ENCODE results near the gene KIF3A. TPM values are rescaled to one million over a fixed set of nuclear protein-coding genes. Genes with fewer than 3 reads are reported as not detected.

The KIF3A gene
- total RNA-seq, 4 donors from 2014 or later = 5.9 to 203 (median 19.5) TPM

DNA sequence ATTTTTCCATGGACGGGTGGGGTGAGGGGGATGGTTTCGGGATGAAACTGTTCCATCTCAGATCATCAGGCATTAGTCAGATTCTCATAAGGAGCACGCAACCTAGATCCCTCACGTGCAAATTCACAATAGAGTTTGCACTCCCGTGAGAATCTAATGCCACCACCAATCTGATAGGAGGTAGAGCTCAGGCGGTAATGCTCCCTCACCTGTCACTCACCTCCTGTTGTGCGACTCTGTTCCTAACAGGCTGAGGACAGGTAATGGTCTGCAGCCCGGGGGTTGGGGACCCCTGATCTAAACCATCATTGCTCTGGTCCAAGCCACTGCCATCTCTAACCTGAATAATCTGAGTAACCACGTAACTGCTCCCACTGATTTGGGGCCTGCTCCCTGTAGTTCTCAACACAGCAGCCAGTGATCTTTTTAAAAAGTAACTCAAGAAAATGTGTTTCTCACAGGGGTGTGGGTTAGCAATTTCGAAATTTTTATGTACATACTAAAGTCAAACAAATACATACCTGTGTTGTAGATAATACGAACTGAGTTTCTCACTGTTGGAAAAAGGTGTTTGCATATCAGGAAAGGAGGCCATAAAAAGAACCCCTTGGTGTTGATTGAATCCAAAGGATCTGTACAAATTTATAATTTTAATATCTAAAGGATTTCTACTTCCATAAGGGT is 90.6 kb downstream of the KIF3A start:
- H3K9me3 ChIP-seq = no peaks in the 10 kb centered on the region
- H3K36me3 ChIP-seq = no peaks in the 10 kb centered on the region
- no peak for DNase-seq
- intact Hi-C loops (cut with DNase I; ENCODE audit: low total_unique reads) = no loop called here
- H3K27me3 ChIP-seq = no peaks in the 10 kb centered on the region
- TF ChIP-seq POLR2A (IDR thresholded peaks at IDR 0.05) = no peak
- TF ChIP-seq, protein P1, sequence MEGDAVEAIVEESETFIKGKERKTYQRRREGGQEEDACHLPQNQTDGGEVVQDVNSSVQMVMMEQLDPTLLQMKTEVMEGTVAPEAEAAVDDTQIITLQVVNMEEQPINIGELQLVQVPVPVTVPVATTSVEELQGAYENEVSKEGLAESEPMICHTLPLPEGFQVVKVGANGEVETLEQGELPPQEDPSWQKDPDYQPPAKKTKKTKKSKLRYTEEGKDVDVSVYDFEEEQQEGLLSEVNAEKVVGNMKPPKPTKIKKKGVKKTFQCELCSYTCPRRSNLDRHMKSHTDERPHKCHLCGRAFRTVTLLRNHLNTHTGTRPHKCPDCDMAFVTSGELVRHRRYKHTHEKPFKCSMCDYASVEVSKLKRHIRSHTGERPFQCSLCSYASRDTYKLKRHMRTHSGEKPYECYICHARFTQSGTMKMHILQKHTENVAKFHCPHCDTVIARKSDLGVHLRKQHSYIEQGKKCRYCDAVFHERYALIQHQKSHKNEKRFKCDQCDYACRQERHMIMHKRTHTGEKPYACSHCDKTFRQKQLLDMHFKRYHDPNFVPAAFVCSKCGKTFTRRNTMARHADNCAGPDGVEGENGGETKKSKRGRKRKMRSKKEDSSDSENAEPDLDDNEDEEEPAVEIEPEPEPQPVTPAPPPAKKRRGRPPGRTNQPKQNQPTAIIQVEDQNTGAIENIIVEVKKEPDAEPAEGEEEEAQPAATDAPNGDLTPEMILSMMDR (IDR thresholded peaks at IDR 0.05) = no peak
- H3K27ac ChIP-seq = no peak overlapping the region
- no peaks in the 10 kb centered on the region for H3K4me1 ChIP-seq
- H3K4me3 ChIP-seq = no peak overlapping the region

DNA sequence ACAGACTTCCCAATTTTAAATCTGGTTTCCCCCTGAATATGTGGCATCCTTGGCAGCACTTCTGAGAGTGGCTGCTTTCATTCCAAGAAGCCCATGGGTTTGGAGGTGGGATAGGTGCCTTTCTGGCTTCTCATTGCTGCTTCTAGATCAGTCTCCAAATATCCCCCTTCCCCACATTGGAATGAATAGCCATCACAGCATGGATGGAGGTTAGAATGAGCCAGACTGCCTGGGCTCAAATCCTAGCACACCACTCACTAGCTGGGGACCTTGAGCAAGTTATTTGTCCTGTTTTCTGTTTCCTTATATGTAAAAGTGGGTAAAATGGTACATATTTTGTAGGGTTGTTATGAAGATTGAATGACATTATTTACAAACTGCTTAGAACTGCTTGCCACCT is 93.2 kb downstream of the KIF3A start:
- no peaks in the 10 kb centered on the region for H3K9me3 ChIP-seq
- intact Hi-C loops (cut with DNase I; ENCODE audit: low total_unique reads) = no loop called here
- no peaks in the 10 kb centered on the region for H3K36me3 ChIP-seq
- DNase-seq = no peak
- H3K4me1 ChIP-seq = no peaks in the 10 kb centered on the region
- H3K27me3 ChIP-seq = no peaks in the 10 kb centered on the region
- no peak for TF ChIP-seq POLR2A (IDR thresholded peaks at IDR 0.05)
- TF ChIP-seq, protein P1 (IDR thresholded peaks at IDR 0.05) = no peak
- H3K27ac ChIP-seq = no peak overlapping the region
- H3K4me3 ChIP-seq = no peak overlapping the region

Other genes with a start within 250 kb of the KIF3A start
- gene IRF1, start 246.8 kb downstream of the KIF3A start, total RNA-seq = 100 to 1,000 TPM in 1 of 4 donors, 10 to 100 TPM in 2, 1 to 10 TPM in 1; 3.8 to 110 (median 25.7) TPM
- gene IL5, start 194.0 kb downstream of the KIF3A start, total RNA-seq = not detected
- 10 to 100 TPM; 13.8 to 50.0 (median 32.6) TPM for gene RAD50, start 180.6 kb downstream of the KIF3A start, total RNA-seq
- gene IL13, start 79.4 kb downstream of the KIF3A start, total RNA-seq = under 1 TPM in 1 of 4 donors, not detected in 3; 0.73 TPM
- not detected for gene IL4, start 63.6 kb downstream of the KIF3A start, total RNA-seq
- gene CCNI2, start 9.9 kb upstream of the KIF3A start, total RNA-seq = not detected
- 10 to 100 TPM; 17.7 to 49.4 (median 36.4) TPM for gene SEPTIN8, start 39.7 kb upstream of the KIF3A start, total RNA-seq
- gene SOWAHA, start 75.8 kb upstream of the KIF3A start, total RNA-seq = under 1 TPM in 3 of 4 donors, not detected in 1; under 0.01 to 0.14 (median 0.12) TPM
- 10 to 100 TPM in 3 of 4 donors, 1 to 10 TPM in 1; 5.0 to 28.0 (median 12.3) TPM for gene SHROOM1, start 93.1 kb upstream of the KIF3A start, total RNA-seq
- 1 to 10 TPM in 1 of 4 donors, under 1 TPM in 2, not detected in 1; 0.18 to 1.8 (median 0.62) TPM for gene GDF9, start 128.9 kb upstream of the KIF3A start, total RNA-seq
- gene UQCRQ, start 129.1 kb upstream of the KIF3A start, total RNA-seq = 100 to 1,000 TPM in 2 of 4 donors, 10 to 100 TPM in 2; 30.5 to 196 (median 115) TPM
- gene LEAP2, start 136.1 kb upstream of the KIF3A start, total RNA-seq = 1 to 10 TPM in 2 of 4 donors, under 1 TPM in 1, not detected in 1; 0.88 to 3.4 (median 1.1) TPM
- gene AFF4, start 226.1 kb upstream of the KIF3A start, total RNA-seq = 100 to 1,000 TPM in 1 of 4 donors, 10 to 100 TPM in 3; 39.1 to 104 (median 66.5) TPM